Iris pigment epithelial cell (primary cell): Measurements from ENCODE around the gene SRBD1.
A peak's percentile ranks its signal among the peaks of the same experiment; 100 is the strongest.

Source experiments
- DNase-seq: peaks from one replicate; pipeline ENCODE4 v3.0.0-alpha.2; 2011; ENCODE audit warnings: low read depth

The SRBD1 gene

DNA sequence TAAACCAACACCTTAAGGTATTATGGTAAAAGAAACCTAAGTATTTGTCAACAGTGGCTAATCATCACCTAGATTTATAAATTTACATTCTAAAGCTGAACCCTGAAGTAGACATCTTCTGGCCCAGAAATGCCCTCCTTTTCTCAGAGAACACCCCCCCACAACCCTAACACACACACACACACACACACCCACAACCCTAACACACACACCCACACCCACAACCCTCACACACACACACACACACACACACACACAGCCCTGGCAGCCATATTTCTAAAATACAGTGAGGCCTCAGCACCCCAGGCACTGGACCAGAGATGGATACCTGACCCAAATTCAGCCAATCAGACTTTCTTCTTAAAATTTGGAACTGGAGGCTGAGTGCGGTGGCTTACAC is 14.3 kb downstream of the SRBD1 start:
- DNase-seq: no peak

- peak; percentile 30 for DNase-seq
These were observed 15.2 kb downstream of the SRBD1 start for GRCh38 chr2:45595721-45596435.

- DNase-seq: no peak
These were observed 20.0 kb downstream of the SRBD1 start for GRCh38 chr2:45591073-45591472.

- DNase-seq: no peak
These were observed 22.8 kb downstream of the SRBD1 start for GRCh38 chr2:45588158-45588829.

GRCh38 chr2:45586600-45586999 is 24.5 kb downstream of the SRBD1 start:
- no peak for DNase-seq

GRCh38 chr2:45585267-45585861 is 25.7 kb downstream of the SRBD1 start:
- peak; percentile 61 for DNase-seq

DNA sequence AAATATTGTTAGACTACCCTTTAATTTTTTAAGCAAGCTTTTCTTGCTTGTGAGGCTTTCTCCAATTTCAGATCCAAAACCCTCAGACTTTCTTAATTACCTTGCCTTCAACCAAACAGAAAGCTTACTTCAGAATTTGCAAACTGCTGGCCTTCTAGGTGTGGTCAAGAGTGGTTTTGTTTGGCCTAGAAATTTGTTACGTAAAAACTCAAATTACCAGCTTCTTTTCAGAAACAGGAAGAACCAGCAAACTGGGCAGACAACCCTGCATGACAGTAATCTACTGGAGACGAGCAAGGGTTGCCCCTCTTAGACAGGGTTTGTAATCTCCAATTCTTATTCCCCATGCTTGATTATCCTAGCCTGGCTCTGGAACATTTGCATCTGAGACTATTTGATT is 27.1 kb downstream of the SRBD1 start:
- no peak for DNase-seq

- DNase-seq: no peak
These were observed 28.5 kb downstream of the SRBD1 start for GRCh38 chr2:45582522-45582921.

DNA sequence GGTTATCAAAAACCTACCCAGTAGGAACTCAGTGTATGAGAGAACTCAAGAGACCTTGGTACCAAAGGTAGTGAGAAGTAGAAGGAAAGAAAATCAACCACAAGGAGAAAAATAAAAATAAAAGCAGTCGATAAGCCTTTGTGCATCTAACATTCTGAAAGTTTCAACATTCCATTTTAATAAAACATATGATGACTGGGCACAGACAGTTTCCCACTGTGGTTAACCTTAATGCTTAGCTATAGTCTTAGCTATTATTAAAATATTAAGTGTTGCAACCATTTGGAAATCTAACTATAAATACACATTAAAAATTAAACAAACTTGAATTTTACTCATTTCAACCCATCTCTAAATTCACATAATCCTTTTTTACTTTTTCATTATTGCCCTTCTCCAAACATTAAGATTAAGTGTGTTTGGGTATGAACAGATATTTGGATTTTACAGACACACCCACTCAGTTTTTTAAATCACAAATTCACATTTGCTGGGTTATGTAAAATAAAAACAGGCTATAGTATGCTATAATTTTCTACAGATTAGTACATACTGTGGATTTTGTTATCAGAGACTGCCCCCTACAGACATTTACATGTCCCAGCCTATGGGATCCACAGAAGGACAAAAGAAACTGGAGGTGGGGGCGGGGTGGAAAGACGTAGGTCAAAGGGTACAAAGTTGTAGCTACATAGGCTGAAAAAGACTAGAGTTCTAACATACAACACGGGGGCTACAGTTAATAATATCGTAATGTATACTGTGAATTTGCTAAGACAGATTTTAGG is 32.8 kb downstream of the SRBD1 start:
- peak; percentile 68 for DNase-seq

DNA sequence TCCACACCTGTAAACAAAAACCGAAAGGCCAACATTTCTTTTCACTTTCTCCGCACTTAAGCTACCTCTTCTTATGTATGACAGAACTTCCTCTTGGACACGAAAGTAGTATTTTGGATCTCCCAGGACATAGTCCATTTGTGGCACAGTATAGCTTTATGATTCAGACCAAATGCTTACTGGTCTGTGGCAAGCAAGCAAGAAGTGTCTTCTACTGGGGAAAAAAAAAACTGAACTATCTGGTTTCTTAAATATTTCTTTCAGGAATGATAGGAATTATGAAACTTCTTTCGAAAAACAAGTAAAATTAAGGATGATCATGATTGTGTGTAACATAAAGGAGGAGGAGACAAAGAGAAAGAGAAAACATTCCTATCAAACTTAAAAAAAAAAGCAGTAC is 33.6 kb downstream of the SRBD1 start:
- peak; percentile 75 for DNase-seq

- DNase-seq: no peak
These were observed 35.2 kb downstream of the SRBD1 start for GRCh38 chr2:45575881-45576280.

GRCh38 chr2:45572979-45573378 is 38.1 kb downstream of the SRBD1 start:
- no peak for DNase-seq

DNA sequence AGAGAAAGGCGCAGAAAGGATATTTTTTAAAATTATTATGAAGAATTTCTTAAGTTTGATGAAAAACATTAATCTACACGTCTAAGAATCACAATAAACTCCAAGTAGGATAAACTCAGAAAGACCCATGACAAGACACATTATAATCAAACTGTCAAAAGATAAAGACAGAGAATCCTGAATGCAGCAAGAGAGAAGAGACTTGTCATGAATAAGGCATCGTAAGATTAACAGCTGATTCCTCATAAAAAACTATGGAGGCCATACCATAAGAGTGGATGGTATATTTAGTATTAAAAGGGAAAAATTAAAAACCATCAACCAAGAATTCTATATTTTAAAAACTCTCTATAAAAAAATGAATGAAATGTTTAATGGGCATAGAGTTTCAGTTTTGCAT is 39.1 kb downstream of the SRBD1 start:
- no peak for DNase-seq

- DNase-seq: no peak
These were observed 40.3 kb downstream of the SRBD1 start for GRCh38 chr2:45570671-45571334.

DNA sequence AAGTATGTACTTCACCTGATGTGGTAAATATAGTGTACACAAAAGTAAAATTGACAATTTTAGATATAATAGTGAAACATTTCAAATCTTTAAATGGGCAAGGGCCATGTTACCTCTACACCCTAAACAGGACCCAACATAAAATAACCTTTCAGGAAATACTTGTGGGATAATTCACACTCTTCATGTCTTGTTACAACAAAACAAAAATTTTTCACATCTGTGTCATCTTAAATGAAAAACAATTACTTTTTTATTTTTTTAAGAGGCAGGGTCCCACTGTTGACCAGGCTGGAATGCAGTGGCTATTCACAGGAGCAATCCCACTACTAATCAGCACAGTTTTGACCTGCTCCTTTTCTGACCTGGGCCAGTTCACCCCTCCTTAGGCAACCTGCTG is 42.1 kb downstream of the SRBD1 start:
- peak; percentile 11 for DNase-seq

- DNase-seq: peak; percentile 59
These were observed 42.9 kb downstream of the SRBD1 start for GRCh38 chr2:45567974-45568789.

- no peak for DNase-seq
These were observed 43.6 kb downstream of the SRBD1 start for GRCh38 chr2:45567288-45567963.

GRCh38 chr2:45559436-45559835 is 51.6 kb downstream of the SRBD1 start:
- no peak for DNase-seq

DNA sequence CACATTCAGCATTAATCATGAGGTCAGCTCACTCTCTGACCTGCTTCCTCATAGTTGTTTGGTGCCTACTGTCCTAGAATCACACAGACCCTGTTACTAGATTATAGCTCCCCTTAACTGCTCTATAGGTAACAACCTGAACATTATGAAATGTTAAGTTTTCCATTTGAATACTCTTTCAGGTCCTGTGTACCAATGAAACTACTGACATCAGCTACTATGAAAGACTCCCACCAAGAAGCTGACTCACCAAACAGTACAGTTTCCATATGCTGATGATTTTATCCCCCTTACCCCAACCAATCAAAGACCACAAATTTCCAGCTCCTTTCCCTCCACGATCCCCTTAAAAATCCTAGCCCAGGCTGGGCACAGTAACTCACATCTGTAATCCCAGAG is 56.3 kb downstream of the SRBD1 start:
- DNase-seq: peak; percentile 59

DNA sequence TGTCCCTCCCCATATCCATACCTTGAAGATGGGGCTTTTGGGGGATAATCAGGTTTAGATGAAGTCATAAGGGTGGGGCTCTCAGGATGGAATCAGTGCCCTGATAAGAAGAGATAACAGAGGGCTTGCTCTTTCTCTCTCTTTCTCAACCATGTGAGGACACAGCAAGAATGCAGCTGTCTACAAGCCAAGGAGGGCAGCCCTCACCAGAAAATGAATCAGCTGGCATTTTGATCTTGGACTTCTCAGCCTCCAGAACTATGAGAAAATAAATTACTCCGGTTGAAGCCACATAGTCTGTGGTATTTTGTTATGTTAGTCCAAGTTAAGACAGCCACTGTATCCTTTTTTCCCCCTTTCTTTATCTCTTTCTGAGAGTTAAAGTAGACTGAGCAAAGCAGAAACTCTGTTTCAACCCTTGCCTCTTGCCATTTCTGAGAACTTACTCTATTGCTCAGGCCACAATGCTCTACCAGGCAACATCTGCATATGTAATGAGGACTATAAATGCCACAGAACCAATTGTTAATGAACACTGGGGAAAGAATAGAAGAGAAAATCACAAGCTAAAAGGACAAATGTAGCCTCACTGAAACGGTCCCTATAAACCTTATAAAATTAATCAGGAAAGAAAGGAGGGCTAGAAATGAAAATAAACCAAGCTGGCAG is 56.9 kb downstream of the SRBD1 start:
- DNase-seq: peak; percentile 78
